Right ventricle myocardium inferior (tissue), 1 donor: ENCODE data around the gene CXorf38. TPM values are rescaled to one million over a fixed set of nuclear protein-coding genes. Genes with fewer than 3 reads are reported as not detected.

Experiments
- ATAC-seq: fragments of 200-7000 bp; cut with Tn5 transposase; one replicate; pipeline ENCODE4 v1.9.1; 2020; ENCODE audit warnings: mild to moderate bottlenecking, moderate library complexity
- DNase-seq: peaks from one replicate; pipeline ENCODE4 v3.0.0; 2021; ENCODE audit errors: missing footprints
- intact Hi-C: fragments of 100-400 bp; cut with DNase I; formaldehyde crosslinking; loops from one replicate; pipeline ENCODE4 v1.11.0; 2022
- total RNA-seq: library from RNA; stranded (reverse); fragmentation: NEBNext Ultra II Directional; extraction: Animal tissue kit (Norgen Biotek cat#: 25700); gene quantifications from one replicate; pipeline ENCODE4 v1.2.1, GENCODE V29; 2021
- donor health status: DM: no; HTN: yes; CAD: no; lungs with severe emphysema.

CXorf38 gene
- total RNA-seq, 1 donor from 2014 or later: 5.2 TPM

DNA sequence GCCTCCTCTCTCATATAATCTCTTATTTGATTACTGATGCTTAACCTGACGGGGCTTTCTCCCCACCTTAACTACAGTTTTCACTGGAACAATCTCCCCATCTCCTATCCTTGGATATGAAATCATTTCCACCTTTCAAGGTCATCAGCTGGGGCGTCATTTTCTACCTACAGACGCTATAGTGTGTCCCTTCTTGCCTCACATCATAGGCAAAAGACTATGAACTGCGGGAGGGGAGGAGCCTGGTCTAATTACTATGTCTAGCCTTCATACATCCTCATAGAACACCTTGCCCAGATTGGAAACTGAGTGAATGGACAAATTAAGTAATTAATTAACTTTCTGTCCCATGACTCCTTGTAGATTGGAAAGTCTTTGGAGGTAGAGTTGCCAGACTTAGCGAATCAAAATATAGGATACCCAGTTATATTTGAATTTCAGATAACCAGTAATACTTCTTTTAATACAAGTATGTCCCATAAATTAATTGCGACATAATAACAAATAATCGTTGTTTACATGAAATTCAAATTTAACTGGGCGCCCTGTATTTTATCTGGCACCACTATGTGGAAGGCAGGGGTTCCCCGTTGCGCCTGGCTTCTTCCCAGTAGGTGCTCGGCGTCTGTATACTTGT lies 67.3 kb downstream of the CXorf38 start:
- intact Hi-C loops: no loop called here
- DNase-seq (no peak), ATAC-seq (peak; percentile 55)

DNA sequence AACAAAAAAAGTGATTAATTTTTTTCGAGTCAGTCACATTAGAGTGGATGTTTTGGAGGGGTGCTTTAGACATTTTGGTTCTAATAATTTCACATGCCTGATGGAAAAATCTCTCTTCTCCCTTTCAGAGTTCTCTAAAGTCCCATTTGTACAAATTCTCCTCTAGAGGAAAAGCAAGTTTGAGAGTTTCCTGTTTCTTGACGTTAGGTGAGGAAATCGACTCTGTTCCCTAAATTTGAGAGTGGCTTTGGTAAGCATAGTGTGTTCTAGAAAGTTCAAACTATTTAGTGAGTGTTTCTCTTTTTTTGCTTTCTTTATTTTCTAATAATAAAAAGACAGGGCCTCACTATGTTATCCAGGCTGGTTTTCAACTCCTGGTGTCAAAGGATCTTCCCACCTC lies 68.2 kb downstream of the CXorf38 start:
- no peak for ATAC-seq
- intact Hi-C loops: no loop called here
- DNase-seq: no peak

DNA sequence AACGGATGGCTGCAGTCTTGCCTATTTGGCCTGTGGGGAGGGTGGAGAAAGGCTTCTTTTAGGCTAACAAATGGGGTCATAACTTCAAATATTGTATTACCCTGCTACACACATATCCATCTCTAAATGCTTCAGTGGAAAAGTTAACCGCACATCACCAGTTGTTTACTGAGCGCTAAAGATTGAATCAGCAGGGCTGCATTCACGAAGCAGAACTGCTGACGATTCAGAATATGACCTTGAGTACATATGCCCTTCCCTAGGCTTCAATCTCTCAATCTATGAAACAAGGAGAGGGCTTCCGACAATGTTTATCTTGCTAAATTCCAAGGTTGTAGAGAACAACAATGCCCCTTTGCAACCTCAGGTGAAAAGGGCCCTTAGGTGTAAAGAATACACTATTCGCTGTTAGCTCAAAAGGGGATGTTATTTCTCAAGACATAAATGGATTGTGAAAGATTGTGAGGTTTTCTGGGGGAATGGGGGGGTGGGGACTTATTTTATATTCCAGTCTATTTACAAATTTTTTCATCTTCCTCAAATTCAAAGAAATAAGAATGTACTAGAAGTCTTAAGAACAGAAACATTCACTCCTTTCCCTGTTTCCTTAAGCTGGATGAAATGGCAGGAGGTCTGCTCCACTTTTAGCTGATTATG lies 69.2 kb downstream of the CXorf38 start:
- intact Hi-C loops: no loop called here
- DNase-seq: no peak
- no peak for ATAC-seq

Other genes with a start within 250 kb of the CXorf38 start
- gene ATP6AP2, start 66.6 kb downstream of the CXorf38 start, total RNA-seq: 43.5 TPM
- not detected for gene MPC1L, start 24.1 kb downstream of the CXorf38 start, total RNA-seq
- 26.3 TPM for gene MED14, start 88.0 kb upstream of the CXorf38 start, total RNA-seq